Mucosa of rectum (tissue), 2 donors: ENCODE measurements around the gene TBC1D22A.

ENCODE experiments used
- H3K27ac ChIP-seq, 2 donors: one replicate each; pipeline ENCODE4 v1.7.0; 2013; ENCODE audit warnings: inconsistent platforms in 2 of 2, low read depth in 2 of 2, low read length in 2 of 2
- H3K27me3 ChIP-seq, 2 donors: one replicate each; pipeline ENCODE4 v1.7.0; 2013; ENCODE audit warnings: low read length in 2 of 2; ENCODE audit not compliant: control insufficient read depth in 2 of 2, insufficient read depth in 2 of 2
- H3K36me3 ChIP-seq, 2 donors: one replicate each; pipeline ENCODE4 v1.7.0; 2013; ENCODE audit warnings: low read length in 2 of 2; ENCODE audit not compliant: control insufficient read depth in 2 of 2, insufficient read depth in 2 of 2
- H3K4me1 ChIP-seq, 2 donors: one replicate each; pipeline ENCODE4 v1.7.0; 2013; ENCODE audit warnings: low read length in 2 of 2, mild to moderate bottlenecking in 1 of 2; ENCODE audit not compliant: control insufficient read depth in 2 of 2, insufficient read depth in 2 of 2
- H3K4me3 ChIP-seq, 2 donors: one replicate each; pipeline ENCODE4 v1.7.0; 2013; ENCODE audit warnings: low read length in 2 of 2
- H3K9ac ChIP-seq, 2 donors: one replicate each; pipeline ENCODE4 v1.7.0; 2013; ENCODE audit warnings: low read length in 2 of 2, low read depth in 1 of 2, mild to moderate bottlenecking in 1 of 2
- H3K9me3 ChIP-seq, 2 donors: one replicate each; pipeline ENCODE4 v1.7.0; 2013; ENCODE audit warnings: low read length in 2 of 2; ENCODE audit not compliant: control insufficient read depth in 2 of 2
- donor health status: healthy.
- donor health status: Normal muscosa, but diverticular disease.

TBC1D22A gene

DNA sequence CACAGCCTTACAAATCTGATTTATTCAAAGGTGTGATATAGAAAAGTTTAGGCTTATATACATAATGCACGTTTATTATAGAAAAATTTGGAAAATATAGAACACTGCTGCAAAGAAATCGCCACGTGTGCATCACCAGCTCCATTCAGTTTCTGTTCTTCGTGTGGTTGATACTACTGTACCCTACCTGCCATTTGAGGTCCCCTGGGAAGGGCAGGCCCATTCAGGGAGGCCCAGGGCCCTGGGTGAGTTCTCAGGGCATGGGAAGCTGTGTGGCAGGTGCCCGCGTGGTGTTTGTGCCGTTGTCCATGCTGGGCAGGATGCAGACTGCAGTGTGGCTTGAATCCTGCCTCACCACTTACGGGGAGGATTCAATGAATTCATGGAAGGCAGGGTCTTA is 60.8 kb downstream of the TBC1D22A start:
- Histone ChIP-seq H3K27ac (no peak overlapping the region), H3K36me3 (peaks cover 9 to 15% of the 10 kb centered on the region in 2 donors), H3K4me3 (no peak overlapping the region), H3K27me3 (no peaks in the 10 kb centered on the region), H3K9me3 (no peaks in the 10 kb centered on the region), H3K4me1 (no peaks in the 10 kb centered on the region), H3K9ac (no peak overlapping the region)

DNA sequence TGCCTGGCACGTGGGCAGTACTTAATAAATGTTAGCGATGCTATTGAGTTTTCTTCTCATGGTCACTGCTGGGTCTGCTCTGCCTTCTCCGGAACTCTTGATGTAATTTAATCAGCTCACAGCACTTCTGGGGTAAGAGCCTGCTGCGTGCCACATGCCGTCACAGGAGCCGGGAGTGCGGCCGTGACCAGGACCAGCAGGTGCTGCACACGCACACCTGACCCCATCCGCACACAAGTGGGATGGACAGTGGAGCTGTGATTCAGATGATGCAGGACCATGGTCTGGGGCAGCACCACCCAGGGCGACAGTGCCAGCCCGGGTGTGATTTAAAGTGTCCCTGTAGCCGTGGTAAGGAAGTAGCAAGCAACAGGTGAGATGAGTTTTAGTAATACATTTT is 61.2 kb downstream of the TBC1D22A start:
- H3K9ac ChIP-seq = no peak overlapping the region
- no peak overlapping the region for H3K4me3 ChIP-seq
- no peaks in the 10 kb centered on the region for H3K9me3 ChIP-seq
- peaks cover 9 to 15% of the 10 kb centered on the region in 2 donors for H3K36me3 ChIP-seq
- no peaks in the 10 kb centered on the region for H3K4me1 ChIP-seq
- H3K27ac ChIP-seq = no peak overlapping the region
- no peaks in the 10 kb centered on the region for H3K27me3 ChIP-seq

DNA sequence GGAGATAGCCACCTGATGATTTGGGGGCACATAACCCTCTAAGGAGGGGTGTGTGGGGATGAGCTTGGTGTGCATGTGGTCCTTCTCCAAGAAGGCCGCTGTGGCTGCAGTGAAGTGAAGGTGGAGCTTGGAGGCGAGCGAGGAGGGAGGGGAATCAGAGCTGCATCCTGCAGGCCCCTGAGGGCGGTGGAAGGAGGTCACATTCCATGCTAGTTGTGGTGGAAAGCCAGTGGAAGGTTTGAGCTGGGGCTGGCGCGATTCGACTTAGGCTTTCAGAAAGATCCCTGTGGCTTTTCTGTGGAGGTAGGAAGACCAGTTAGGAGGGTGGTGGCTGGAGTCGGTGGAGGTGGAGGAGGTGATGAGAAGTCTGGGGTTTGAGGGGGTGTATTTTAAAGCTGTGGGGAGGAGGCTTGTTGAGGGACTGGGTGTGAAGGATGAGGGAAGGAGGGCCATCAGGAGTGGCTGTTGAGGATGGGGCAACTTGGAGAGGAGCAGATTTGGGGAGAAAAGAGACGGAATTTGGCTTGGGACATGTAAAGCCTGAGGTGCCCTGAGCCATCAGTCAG is 62.0 kb downstream of the TBC1D22A start:
- peaks cover 9 to 15% of the 10 kb centered on the region in 2 donors for H3K36me3 ChIP-seq
- no peaks in the 10 kb centered on the region for H3K27me3 ChIP-seq
- H3K9ac ChIP-seq = no peak overlapping the region
- H3K27ac ChIP-seq = no peak overlapping the region
- H3K9me3 ChIP-seq = no peaks in the 10 kb centered on the region
- H3K4me3 ChIP-seq = no peak overlapping the region
- H3K4me1 ChIP-seq = no peaks in the 10 kb centered on the region

DNA sequence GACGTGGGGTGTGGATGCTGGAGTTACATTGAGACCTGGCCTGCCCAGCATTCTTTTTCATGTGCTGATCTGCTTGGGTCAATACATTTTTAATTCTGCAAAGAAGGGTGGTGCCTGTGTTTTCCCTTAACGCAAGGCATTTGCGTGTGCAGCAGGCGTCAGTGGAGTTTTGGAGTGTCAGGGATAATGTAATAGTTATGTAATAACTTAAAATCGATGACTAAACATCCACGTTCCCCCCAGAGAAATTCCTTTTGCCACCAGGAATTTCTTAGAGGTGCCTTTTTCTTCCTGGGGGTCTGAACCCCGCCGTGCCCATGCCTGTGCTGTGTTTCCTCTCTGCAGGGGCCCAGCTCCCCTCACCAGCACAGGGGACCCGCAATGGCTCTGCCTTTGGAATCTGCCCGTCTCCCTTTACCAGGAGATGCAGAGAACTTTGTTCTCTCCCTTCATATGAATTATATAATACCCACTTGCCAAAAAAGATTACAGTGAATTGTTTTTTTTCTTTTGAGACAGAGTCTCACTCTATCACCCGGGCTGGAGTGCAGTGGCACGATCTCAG is 62.6 kb downstream of the TBC1D22A start:
- no peaks in the 10 kb centered on the region for H3K27me3 ChIP-seq
- H3K27ac ChIP-seq = no peak overlapping the region
- no peaks in the 10 kb centered on the region for H3K9me3 ChIP-seq
- H3K36me3 ChIP-seq = peaks cover 12 to 15% of the 10 kb centered on the region in 2 donors
- no peak overlapping the region for H3K9ac ChIP-seq
- H3K4me1 ChIP-seq = no peaks in the 10 kb centered on the region
- no peak overlapping the region for H3K4me3 ChIP-seq

DNA sequence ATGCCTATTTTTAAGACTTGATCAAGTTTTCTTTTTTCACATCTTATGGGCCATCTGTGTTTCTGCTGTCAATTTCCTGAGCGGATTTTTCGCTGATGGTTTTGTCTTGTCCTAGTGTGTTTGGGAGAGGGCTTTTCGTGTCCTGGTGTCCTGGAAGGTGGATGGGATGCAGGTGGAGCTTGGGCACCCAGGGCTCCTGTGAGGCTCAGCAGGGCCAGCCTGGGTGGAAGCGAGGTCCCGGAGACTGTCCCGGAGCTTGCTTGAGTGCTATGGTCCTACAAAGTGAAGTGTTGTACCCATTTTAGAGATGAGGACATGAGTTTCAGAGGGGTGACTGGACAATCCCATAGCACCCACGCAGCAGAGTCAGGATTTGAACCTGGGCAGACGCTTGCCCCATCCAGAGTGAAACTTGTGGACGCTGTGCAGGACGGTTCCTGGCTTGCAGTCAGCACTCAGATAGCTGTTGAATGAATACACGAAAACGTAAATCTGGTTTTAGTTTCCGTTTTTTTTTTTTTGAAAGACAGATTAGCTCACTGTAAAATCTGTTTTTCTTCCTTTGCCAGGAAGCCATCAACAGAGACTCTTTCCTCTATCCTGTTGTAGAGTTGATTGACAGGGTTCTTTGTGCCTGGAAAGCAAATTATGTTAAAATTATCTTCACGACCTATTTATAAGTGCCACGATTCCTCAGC is 64.1 kb downstream of the TBC1D22A start:
- peaks cover 14 to 15% of the 10 kb centered on the region in 2 donors for H3K36me3 ChIP-seq
- H3K9ac ChIP-seq = no peak overlapping the region
- no peak overlapping the region for H3K27ac ChIP-seq
- H3K4me1 ChIP-seq = no peaks in the 10 kb centered on the region
- H3K4me3 ChIP-seq = no peak overlapping the region
- H3K27me3 ChIP-seq = no peaks in the 10 kb centered on the region
- no peaks in the 10 kb centered on the region for H3K9me3 ChIP-seq

DNA sequence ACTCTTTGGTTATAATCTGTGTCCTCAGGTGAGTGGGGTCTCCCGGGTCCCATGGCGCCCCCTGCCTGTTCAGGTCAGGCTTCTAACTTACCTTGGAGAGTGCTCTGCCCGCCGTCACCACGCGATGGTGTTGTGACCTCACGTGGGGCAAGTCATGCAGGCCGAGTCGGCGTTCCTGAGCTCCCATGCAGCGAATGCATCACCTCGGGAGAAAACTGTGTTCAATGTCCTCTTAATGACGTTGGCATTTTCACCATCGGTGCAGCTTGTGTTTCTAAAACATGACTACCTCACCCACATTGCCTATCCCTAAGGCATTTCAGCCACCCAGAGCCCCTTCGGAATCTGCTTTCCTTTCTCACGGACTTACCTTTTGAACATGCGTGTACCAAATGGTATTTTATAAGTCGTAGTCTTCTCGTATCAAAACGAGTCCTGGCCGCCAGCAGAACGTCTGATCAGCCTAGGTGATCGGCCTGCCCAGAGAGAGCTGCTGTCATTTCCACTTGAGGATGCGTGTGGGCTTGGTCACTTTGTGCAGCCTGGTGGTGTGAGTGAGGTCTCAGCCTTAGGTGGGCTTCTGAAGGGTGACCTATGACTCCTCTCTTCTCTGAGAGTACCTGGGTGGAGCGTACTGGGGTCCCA is 64.8 kb downstream of the TBC1D22A start:
- H3K9me3 ChIP-seq = no peaks in the 10 kb centered on the region
- no peaks in the 10 kb centered on the region for H3K4me1 ChIP-seq
- no peak overlapping the region for H3K9ac ChIP-seq
- H3K27ac ChIP-seq = no peak overlapping the region
- no peak overlapping the region for H3K4me3 ChIP-seq
- no peaks in the 10 kb centered on the region for H3K27me3 ChIP-seq
- H3K36me3 ChIP-seq = peaks cover 14 to 15% of the 10 kb centered on the region in 2 donors

DNA sequence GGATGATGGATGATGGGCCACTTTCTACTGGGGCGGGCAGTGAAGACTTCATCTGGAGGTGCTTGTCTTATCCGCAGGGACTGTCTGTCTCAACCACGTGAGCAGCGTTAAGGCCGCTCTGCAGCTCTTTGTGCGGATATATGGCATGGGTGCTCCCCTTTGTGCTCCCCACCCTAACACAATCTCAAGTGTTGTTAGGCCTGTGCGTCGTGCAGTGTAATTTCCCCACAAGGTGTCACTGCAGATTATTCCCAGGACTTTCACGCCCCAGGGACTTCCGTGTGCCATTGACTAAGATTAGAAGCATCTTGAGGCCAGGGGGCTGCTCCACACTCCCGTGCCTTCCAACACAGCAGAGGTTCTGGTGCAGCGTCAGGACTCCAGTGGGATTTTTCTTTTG is 65.3 kb downstream of the TBC1D22A start:
- Histone ChIP-seq H3K27me3 (no peaks in the 10 kb centered on the region), H3K9me3 (no peaks in the 10 kb centered on the region), H3K4me3 (no peak overlapping the region), H3K9ac (no peak overlapping the region), H3K27ac (no peak overlapping the region), H3K36me3 (peaks cover 12 to 15% of the 10 kb centered on the region in 2 donors), H3K4me1 (no peaks in the 10 kb centered on the region)

DNA sequence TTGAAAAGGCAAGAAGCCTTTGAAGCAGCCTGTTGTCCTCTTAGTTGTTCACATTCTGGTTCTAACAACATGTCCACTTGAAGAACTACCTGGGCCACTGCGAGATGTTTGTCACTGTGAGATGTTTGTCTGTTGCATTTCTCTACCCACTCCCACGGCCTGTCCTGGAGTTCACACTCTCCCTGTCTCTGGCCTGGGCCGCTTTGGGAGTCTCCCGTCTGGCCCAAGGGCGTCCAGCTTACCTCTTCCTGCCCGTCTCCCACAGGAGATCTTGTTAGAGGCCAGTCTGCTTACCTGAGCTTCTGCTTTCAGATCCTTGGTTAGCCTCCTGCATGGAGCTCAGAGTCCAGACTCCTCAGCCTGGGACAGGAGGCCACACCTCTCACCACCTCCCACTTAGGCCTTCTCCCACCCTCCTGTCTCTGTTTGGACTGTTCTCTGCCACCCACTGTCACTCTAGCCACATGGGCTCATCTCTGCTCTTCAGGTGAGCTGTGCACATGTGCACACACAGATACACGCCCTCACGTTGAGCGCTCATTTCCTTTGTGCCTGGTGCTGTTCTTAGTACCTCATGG is 66.0 kb downstream of the TBC1D22A start:
- no peaks in the 10 kb centered on the region for H3K9me3 ChIP-seq
- H3K27ac ChIP-seq = no peak overlapping the region
- H3K36me3 ChIP-seq = peaks cover 10 to 15% of the 10 kb centered on the region in 2 donors
- no peak overlapping the region for H3K9ac ChIP-seq
- no peaks in the 10 kb centered on the region for H3K27me3 ChIP-seq
- H3K4me3 ChIP-seq = no peak overlapping the region
- no peaks in the 10 kb centered on the region for H3K4me1 ChIP-seq

DNA sequence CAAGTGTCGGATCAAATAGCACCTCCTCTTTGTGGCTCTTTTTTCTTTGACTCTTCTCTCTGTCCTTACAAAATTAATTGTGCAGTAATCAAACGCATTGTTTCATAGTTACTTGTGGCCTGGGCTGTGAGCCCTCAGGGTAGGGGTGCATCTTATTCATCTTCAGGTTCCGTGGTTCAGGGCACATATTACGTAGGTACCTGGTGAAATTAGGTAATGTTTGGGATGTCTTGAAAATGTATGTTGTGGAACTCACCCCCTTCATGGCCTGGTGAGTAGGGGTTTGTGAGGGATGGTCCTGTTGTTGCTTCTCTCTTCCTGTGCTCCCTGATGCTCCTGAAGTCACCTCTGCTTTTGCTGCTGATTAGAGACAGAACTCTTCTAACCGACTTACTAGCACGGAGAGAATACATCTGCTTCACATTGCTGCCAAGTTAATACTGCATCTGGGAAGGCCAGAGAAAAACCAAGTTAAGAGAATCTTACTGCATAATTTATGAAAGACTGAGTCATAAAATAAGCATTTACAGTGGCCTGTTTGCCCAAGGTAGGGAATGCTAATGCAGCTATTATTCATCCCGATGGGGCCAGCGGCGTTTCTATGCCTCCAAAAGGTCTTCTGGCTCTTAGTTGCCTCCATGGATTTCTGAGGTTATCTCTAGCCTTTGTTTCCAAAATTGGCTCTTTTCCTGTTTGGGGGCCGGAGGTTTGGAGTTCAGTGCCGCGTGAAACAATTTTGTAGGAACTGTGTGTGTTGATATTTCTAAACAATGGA is 66.9 kb downstream of the TBC1D22A start:
- no peak overlapping the region for H3K27ac ChIP-seq
- H3K4me3 ChIP-seq = no peak overlapping the region
- no peaks in the 10 kb centered on the region for H3K4me1 ChIP-seq
- H3K9ac ChIP-seq = no peak overlapping the region
- H3K36me3 ChIP-seq = peaks cover 8% of the 10 kb centered on the region in 2 donors
- H3K27me3 ChIP-seq = no peaks in the 10 kb centered on the region
- no peaks in the 10 kb centered on the region for H3K9me3 ChIP-seq
